Kidney (tissue), 14 donors: Measurements from ENCODE around the gene EN2. TPM values are rescaled to one million over a fixed set of nuclear protein-coding genes. Genes with fewer than 3 reads are reported as not detected.

ENCODE experiments used
- DNase-seq, 5 donors: peaks; one replicate each; pipeline ENCODE4 v3.0.0-alpha.2; 2013 to 2020
- FAIRE-seq: peaks from 2 replicates; lab custom pipeline; 2012; peaks lifted over from hg19 to GRCh38; lab: Jason Lieb, UNC
- H3K27ac ChIP-seq, 2 donors: one replicate each; pipeline ENCODE4 v1.7.0; 2013; ENCODE audit warnings: low read depth in 2 of 2, low read length in 2 of 2, inconsistent platforms in 1 of 2
- H3K27me3 ChIP-seq: one replicate; pipeline ENCODE4 v1.7.1; 2013; ENCODE audit warnings: low read length, inconsistent platforms; ENCODE audit not compliant: control insufficient read depth, insufficient read depth
- H3K36me3 ChIP-seq, 3 donors: one replicate each; pipeline versions ENCODE4 v1.7.0 to v1.7.1; 2013; ENCODE audit warnings: low read length in 3 of 3, control low read depth in 1 of 3, inconsistent platforms in 1 of 3; ENCODE audit not compliant: insufficient read depth in 3 of 3, control insufficient read depth in 2 of 3
- H3K4me1 ChIP-seq, 3 donors: one replicate each; pipeline versions ENCODE4 v1.7.0 to v1.7.1; 2013; ENCODE audit warnings: low read length in 3 of 3, inconsistent platforms in 1 of 3, low read depth in 1 of 3; ENCODE audit not compliant: control insufficient read depth in 2 of 3, insufficient read depth in 2 of 3
- H3K4me3 ChIP-seq, 3 donors: one replicate each; pipeline versions ENCODE4 v1.7.0 to v1.8.1; 2013; ENCODE audit warnings: low read length in 3 of 3, control low read depth in 1 of 3, inconsistent platforms in 1 of 3
- H3K9ac ChIP-seq, 3 donors: one replicate each; pipeline versions ENCODE4 v1.7.0 to v1.7.1; 2013; ENCODE audit warnings: low read length in 3 of 3, control low read depth in 1 of 3, inconsistent platforms in 1 of 3
- H3K9me3 ChIP-seq, 3 donors: one replicate each; pipeline versions ENCODE4 v1.7.0 to v1.7.1; 2013; ENCODE audit warnings: low read length in 3 of 3, control low read depth in 1 of 3, inconsistent platforms in 1 of 3; ENCODE audit not compliant: control insufficient read depth in 2 of 3, insufficient read depth in 1 of 3
- CTCF ChIP-seq: IDR thresholded peaks from 3 replicates; pipeline ENCODE4 v1.5.1; 2012; ENCODE audit warnings: mild to moderate bottlenecking, moderate library complexity, borderline replicate concordance; ENCODE audit not compliant: insufficient read depth; ENCODE audit errors: extremely low read depth
- intact Hi-C: fragments of 100-400 bp; cut with DNase I; formaldehyde crosslinking; loops from one replicate; pipeline ENCODE4 v1.11.1; 2022
- polyA plus RNA-seq: library from polyadenylated mRNA; stranded (reverse); fragments of 350-450 nt; fragmentation: Illumina TruSeq; extraction: RNeasy Lipid Tissue Mini Kit (QIAGEN cat#74804); gene quantifications from one replicate; pipeline ENCODE4 v1.2.3, GENCODE V29; 2014; ENCODE audit warnings: low read depth, low replicate concordance; ENCODE audit not compliant: insufficient read depth
- total RNA-seq: library from RNA; stranded (reverse); fragmentation: NEBNext Ultra II Directional; extraction: Animal tissue kit (Norgen Biotek cat#: 25700); gene quantifications from one replicate; pipeline ENCODE4 v1.2.1, GENCODE V29; 2021
- donor health status: control.
- donor health status: control.
- donor health status: control.
- donor health status: control.
- donor health status: control.
- donor health status: DM: yes; HTN: yes; CAD: no.
- donor health status: Normal renal cell carcinoma (clear cell type).

EN2 gene
- total and polyA plus RNA-seq, 2 donors from 2014 or later = 0.13 TPM; not detected in 1

- FAIRE-seq (no peak), DNase-seq (peak in 1 of 5 donors; percentile 44)
- TF ChIP-seq CTCF = no peak
- peaks cover 0 to 6% (median 0%) of the 10 kb centered on the region in 3 donors for H3K4me1 ChIP-seq
- no peak overlapping the region for H3K9ac ChIP-seq
- H3K9me3 ChIP-seq = no peaks in the 10 kb centered on the region
- H3K36me3 ChIP-seq = no peaks in the 10 kb centered on the region
- H3K27me3 ChIP-seq = peaks cover 73% of the 10 kb centered on the region
- no peak overlapping the region for H3K4me3 ChIP-seq
- H3K27ac ChIP-seq = no peak overlapping the region
- intact Hi-C loops = no loop called here
Observed at GRCh38 chr7:155459700-155460461, 2.0 kb downstream of the EN2 start.

GRCh38 chr7:155460926-155461613, 3.1 kb downstream of the EN2 start:
- FAIRE-seq = no peak
- Histone ChIP-seq H3K9me3 (no peaks in the 10 kb centered on the region), H3K27me3 (peaks cover 72% of the 10 kb centered on the region), H3K36me3 (no peaks in the 10 kb centered on the region), H3K4me1 (peaks cover 0 to 6% (median 0%) of the 10 kb centered on the region in 3 donors), H3K4me3 (no peak overlapping the region), H3K27ac (no peak overlapping the region), H3K9ac (no peak overlapping the region)
- intact Hi-C loops = no loop called here
- no peak for TF ChIP-seq CTCF
- DNase-seq = peak in 2 of 5 donors; percentile 37 to 57

GRCh38 chr7:155461631-155462030, 3.7 kb downstream of the EN2 start:
- H3K4me3 ChIP-seq = no peak overlapping the region
- FAIRE-seq (no peak), DNase-seq (peak in 1 of 5 donors; percentile 13)
- no peak for TF ChIP-seq CTCF
- H3K9ac ChIP-seq = no peak overlapping the region
- intact Hi-C loops = no loop called here
- H3K4me1 ChIP-seq = peaks cover 0 to 7% (median 0%) of the 10 kb centered on the region in 3 donors
- H3K9me3 ChIP-seq = no peaks in the 10 kb centered on the region
- H3K27me3 ChIP-seq = peaks cover 68% of the 10 kb centered on the region
- no peak overlapping the region for H3K27ac ChIP-seq
- no peaks in the 10 kb centered on the region for H3K36me3 ChIP-seq
